ENCODE data around the gene VPS41.

The VPS41 gene

DNA sequence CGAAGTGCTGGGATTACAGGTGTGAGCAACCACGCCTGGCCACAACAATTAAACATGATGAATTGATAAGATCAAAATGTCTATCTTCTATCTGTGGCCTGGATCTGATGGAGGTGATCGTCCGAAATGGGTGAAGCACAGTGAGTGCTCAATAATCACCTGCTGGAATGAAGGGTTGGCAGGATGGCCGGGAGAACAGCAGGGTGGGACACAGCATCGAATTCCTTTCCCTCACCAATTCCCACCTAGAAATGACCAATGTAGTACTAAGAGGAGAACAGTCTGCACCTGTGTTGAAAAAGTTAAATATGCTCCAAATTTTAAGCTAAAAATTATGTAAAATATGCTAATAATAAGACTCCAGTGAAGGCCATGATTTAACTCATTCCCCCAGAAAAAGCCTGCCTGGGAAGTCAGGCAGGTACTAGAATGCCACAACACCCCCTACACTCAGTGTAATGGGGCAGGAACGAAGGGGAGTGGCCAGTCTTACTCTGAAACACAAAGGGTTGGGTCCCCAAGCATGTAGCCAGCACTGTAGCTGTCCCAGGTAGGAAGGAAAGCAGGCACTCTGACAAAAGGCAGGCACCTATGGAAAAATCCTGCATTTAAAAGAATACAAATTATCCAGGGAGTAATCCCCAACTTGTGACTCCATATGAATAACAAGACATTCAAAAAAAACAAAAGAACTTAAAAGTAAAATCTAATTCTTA, 110.3 kb downstream of the VPS41 start:
- no peak for DNase-seq

GRCh38 chr7:38796626-38797501, 112.1 kb downstream of the VPS41 start:
- peak; percentile 22 to 37 for DNase-seq

GRCh38 chr7:38795593-38795992, 113.4 kb downstream of the VPS41 start:
- no peak for DNase-seq

DNA sequence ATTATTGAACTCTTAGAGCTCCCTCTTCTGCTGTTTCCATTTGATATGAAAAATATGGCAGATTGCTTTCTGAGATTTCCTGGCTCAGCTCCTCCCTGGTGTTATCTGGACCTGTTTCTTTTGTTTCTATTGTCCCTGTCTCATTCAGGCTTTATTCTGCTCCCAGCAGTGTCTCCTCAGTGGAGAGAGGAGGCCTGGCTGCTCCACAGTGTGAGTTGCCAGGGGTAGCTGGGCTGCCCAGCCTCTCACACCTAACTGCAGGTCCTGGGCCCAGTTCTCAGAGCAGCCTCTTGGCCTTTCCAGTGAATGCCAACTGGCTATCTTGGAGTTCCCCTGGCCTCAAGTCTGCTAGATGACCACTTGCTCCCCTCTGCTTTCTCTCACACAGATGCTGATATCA, 127.0 kb downstream of the VPS41 start:
- no peak for DNase-seq

GRCh38 chr7:38777609-38778008, 131.4 kb downstream of the VPS41 start:
- no peak for DNase-seq

GRCh38 chr7:38775506-38776175, 133.3 kb downstream of the VPS41 start:
- DNase-seq, result no peak

GRCh38 chr7:38773430-38773829, 135.6 kb downstream of the VPS41 start:
- DNase-seq, result no peak

DNA sequence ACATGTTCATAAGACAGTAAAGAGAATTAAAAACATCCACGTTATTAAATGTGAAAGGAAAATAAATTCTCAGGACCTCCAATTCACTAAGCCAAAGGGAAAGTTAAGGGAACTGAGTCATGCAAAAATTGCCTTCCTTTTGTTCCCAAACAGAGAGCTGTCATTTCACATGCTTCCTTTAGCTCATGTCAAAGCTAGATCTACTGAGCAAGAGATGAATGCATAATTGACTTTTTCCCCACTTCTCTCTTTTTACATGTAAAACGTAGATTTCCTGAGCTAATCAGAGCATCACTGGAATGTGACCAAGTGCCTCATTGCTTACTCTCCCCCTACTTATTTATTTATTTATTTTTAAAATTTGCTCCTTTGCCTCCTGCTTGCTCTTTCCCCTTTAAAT, 148.8 kb downstream of the VPS41 start:
- no peak for DNase-seq

DNA sequence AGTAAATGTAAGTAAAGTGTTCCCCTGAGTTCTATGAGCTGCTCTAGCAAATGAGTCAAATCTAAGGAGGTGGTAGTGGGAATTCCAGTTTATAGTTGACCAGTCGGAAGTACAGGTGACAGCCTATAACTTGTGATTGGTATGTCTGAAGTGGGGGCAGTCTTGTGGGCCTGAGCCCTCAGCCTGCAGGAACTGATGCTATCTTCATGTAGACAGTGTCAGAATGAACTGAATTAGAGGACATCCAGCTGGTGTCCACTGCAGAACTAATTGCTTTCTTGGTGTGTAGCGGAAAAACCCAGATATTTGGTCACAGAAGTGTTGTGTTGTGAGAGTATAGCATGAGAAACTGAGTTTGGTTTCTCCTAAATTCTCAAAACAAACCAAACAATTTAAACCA, 150.0 kb downstream of the VPS41 start:
- DNase-seq, result no peak

GRCh38 chr7:38757931-38758330, 151.1 kb downstream of the VPS41 start:
- no peak for DNase-seq

GRCh38 chr7:38756521-38756920, 152.5 kb downstream of the VPS41 start:
- DNase-seq, result no peak

GRCh38 chr7:38753347-38753746, 155.6 kb downstream of the VPS41 start:
- no peak for DNase-seq

GRCh38 chr7:38751416-38751815, 157.6 kb downstream of the VPS41 start:
- no peak for DNase-seq

DNA sequence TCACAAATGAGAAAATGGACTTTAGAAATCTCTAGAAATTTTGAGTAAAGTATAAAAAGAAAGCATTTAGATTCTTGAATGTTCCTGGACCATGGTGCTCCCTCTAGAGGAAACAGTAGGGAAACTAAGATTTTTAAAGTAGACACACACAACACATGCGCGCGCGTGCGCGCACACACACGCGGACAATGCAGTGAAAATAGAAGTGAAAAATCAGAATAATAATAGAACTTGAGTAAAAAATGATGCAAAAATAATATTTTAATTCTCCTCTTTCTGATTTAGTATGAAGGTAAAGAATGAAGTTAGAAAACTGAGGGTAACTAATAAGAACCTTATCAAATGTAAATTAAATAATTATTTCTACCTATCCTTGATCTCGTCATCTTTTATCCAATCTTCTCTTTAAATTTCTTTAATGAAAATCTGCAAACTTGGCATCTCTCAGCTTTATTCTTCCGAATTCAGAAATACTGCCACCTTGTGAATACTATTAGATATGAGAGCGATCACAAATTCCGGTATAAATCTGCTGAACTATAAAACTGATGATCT, 160.9 kb downstream of the VPS41 start:
- DNase-seq, result no peak

DNA sequence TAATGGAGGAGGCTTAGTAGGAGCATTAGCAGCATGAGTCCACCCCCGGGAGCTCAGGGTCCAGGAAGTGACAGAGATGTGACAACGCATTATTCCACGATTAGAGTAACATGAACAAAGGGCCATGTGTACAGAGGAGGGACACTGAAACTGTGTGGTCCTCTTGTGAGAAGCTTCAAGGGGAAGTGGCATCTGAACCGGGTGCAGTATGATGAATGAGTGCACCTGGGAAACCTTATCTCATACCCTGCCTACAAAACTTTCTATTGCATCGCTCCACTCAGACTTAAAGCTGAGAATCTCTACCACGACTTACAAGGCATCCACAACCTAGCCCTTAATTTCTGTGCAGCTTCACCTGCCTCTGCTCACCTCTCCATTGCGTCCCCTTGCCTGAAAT, 162.6 kb downstream of the VPS41 start:
- no peak for DNase-seq

- no peak for DNase-seq
Observed at GRCh38 chr7:38744746-38745145, 164.2 kb downstream of the VPS41 start.

DNA sequence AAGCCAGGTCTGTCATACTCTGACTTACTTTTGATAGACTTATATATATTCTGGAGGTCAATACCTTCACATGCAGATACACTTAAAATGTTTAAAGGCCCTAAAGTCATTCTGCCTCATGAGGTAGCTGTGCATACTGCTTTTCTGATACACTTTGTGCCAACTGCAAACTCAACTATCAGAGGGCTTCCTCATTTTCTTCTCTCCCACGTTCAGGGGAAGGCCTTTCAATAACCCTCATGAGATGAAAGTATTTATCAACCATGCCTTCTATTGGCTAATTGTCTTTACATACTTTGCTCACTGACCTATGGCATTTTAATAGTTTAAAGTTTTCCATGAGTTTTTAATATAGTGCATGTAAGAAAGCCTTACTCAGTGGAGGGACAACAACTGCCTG, 165.1 kb downstream of the VPS41 start:
- no peak for DNase-seq

DNA sequence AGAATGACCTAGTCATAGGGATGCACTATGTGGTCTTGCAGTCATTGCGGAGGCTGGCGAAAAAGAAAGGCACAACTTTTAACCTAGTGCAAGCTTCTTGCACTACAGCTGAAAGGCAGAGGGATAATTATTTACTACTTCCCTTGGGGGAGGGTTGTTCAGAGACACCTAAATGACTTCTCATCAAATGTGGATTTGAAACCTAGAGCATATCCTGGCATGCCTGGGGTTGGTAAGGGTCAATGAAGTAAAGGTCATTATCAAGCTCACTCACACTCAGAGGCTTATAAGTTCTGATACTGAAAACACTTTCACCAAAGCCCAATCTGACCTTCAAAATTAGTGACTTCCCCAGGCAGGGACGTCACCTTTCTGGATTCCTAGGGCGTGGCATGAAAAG, 168.9 kb downstream of the VPS41 start:
- no peak for DNase-seq

DNA sequence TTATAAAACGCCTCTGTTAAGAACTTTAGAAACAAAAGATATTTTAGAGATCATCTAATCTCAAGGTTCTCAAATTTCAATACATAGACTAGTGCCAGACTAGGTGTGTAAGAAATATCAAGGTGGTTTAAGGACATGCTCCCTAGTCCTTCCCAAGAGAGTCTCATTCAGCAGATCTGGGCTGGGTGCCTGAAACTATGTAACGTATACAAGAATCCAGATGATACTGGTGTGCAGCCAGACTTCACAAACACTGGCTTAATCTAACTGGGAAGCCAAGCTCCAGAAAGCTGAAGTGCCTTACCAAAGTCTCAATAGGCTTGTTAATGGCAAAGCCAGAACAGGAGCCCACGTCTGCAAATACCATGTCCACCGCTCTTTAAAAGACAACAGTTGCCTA, 172.9 kb downstream of the VPS41 start:
- DNase-seq, result no peak

DNA sequence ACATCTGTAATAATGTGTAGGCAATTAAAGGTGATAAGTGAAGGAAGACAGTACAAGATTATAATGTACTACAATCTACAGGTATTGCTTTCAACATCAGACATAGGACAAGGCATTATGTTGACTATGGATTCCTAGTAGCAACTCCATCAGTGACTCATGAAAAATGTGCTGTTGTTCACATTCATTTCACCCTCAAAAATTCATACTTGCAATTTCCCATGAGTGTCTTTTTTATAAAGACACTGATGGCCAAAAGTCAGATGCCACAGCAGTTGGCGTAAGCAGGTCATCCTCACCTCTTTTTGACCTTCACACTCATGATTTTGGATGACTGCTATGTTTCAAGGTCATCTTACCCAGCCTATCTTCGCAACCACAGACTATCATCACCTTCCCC, 177.8 kb downstream of the VPS41 start:
- DNase-seq, result no peak

GRCh38 chr7:38728145-38728544, 180.8 kb downstream of the VPS41 start:
- no peak for DNase-seq

DNA sequence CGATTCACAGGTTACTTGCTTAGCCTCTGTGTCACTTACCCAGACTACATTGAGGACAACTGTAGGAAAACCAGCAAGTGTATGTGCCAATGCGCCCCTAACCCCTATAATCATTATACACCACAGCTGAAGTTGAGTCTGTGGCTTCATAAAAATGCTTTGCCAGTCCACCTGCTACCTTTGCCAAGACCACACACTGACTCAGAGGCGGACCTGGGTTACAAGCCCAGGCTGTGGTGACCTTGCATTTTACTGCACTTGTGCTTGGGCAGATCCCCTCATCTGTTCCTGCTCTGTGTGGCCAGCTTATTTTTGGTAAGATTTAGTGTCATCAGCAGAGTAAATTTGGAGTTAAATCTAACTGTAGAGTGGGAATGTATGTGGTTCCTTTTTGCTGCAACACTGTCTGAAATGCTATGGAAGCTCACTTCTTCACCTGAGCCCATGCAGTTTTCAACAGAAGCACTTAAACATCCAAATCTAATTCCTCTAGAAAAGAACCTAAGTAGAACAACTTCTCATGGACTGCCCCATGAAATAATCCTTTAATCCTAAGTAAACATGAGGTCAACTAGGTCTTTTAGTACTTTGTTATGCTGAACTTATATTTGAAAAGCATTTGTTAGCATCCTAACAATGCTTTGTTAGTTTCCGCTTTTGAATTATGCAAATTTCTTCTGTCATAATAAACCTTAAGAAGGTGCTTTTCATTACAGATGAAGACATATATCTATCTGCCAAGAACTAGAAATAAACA, 181.6 kb downstream of the VPS41 start:
- no peak for DNase-seq

- DNase-seq, result no peak
Observed at GRCh38 chr7:38723327-38723726, 185.7 kb downstream of the VPS41 start.
